Liver (tissue), 9 donors: ENCODE results near the gene CDK8. TPM values are rescaled to one million over a fixed set of nuclear protein-coding genes. Genes with fewer than 3 reads are reported as not detected.
"Not testable (repeated sequence)": the region's sequence is repeated elsewhere in the genome, so short reads cannot be mapped to it uniquely, and the experiment has no call there.

Source experiments
- DNase-seq: peaks from one replicate; pipeline ENCODE4 v3.0.0-alpha.2; 2017; ENCODE audit warnings: low spot score
- H3K27ac ChIP-seq, 2 donors: one replicate each; pipeline ENCODE4 v1.7.0; 2013; ENCODE audit warnings: inconsistent platforms in 2 of 2, low read length in 2 of 2, control low read depth in 1 of 2, low read depth in 1 of 2, mild to moderate bottlenecking in 1 of 2
- H3K27me3 ChIP-seq, 4 donors: one replicate each; pipeline versions ENCODE4 v1.6.1 to v1.7.0; 2013; ENCODE audit warnings: low read length in 3 of 4, inconsistent platforms in 1 of 4, mild to moderate bottlenecking in 1 of 4, moderate library complexity in 1 of 4; ENCODE audit not compliant: control insufficient read depth in 4 of 4, insufficient read depth in 4 of 4
- H3K36me3 ChIP-seq, 4 donors: one replicate each; pipeline versions ENCODE4 v1.6.1 to v1.7.0; 2013; ENCODE audit warnings: low read length in 3 of 4, mild to moderate bottlenecking in 3 of 4, low read depth in 1 of 4, moderate library complexity in 1 of 4; ENCODE audit not compliant: control insufficient read depth in 4 of 4, insufficient read depth in 3 of 4
- H3K4me1 ChIP-seq, 4 donors: one replicate each; pipeline versions ENCODE4 v1.6.1 to v1.7.0; 2013; ENCODE audit warnings: low read length in 3 of 4, mild to moderate bottlenecking in 3 of 4, moderate library complexity in 1 of 4; ENCODE audit not compliant: control insufficient read depth in 4 of 4, insufficient read depth in 4 of 4
- H3K4me3 ChIP-seq, 3 donors: one replicate each; pipeline versions ENCODE4 v1.6.1 to v1.7.0; 2013; ENCODE audit warnings: low read length in 3 of 3, control low read depth in 1 of 3, low read depth in 1 of 3, mild to moderate bottlenecking in 1 of 3
- H3K9ac ChIP-seq, 2 donors: one replicate each; pipeline ENCODE4 v1.7.0; 2013; ENCODE audit warnings: low read length in 2 of 2, mild to moderate bottlenecking in 2 of 2, moderate library complexity in 2 of 2, control low read depth in 1 of 2, low read depth in 1 of 2
- H3K9me3 ChIP-seq, 4 donors: one replicate each; pipeline versions ENCODE4 v1.6.1 to v1.7.0; 2013; ENCODE audit warnings: low read length in 3 of 4; ENCODE audit not compliant: control insufficient read depth in 4 of 4
- ATF3 ChIP-seq: IDR thresholded peaks from 2 replicates; pipeline ENCODE4 v1.6.1; 2016; ENCODE audit warnings: antibody characterized with exemption
- FOXA1 ChIP-seq: IDR thresholded peaks from 2 replicates; pipeline ENCODE4 v1.6.1; 2016; ENCODE audit warnings: antibody characterized with exemption
- GABPA ChIP-seq, 2 donors: IDR thresholded peaks in 1 of 2; conservative IDR thresholded peaks in 1 of 2; 2 replicates each; pipeline ENCODE4 v1.6.1; 2016; ENCODE audit warnings: antibody characterized with exemption in 2 of 2, mild to moderate bottlenecking in 1 of 2, moderate library complexity in 1 of 2
- HNF4A ChIP-seq, 2 donors: conservative IDR thresholded peaks; 2 replicates each; pipeline ENCODE4 v1.6.1; 2016; ENCODE audit warnings: antibody characterized with exemption in 2 of 2, mild to moderate bottlenecking in 2 of 2
- RXRA ChIP-seq, 2 donors: IDR thresholded peaks; 2 replicates each; pipeline ENCODE4 v1.6.1; 2017 to 2018; ENCODE audit warnings: antibody characterized with exemption in 2 of 2, mild to moderate bottlenecking in 1 of 2
- SP1 ChIP-seq: IDR thresholded peaks from 2 replicates; pipeline ENCODE4 v1.6.1; 2018; ENCODE audit warnings: antibody characterized with exemption, mild to moderate bottlenecking
- WGBS: extraction: QIAGEN DNeasy Blood & Tissue Kit; methylation state at CpG from one replicate; pipeline ENCODE4 v1.1.7; 2013; 5-methylcytosine and 5-hydroxymethylcytosine counted together
- polyA plus RNA-seq, 2 donors: library from polyadenylated mRNA; stranded (reverse) in 1 of 2; unstranded in 1 of 2; fragments of 200-250 nt in 1 of 2; fragments of >200 nt in 1 of 2; fragmentation: Nextera tagmentation in 1 of 2; extraction: Ambion mirVana in 1 of 2; gene quantifications; one replicate each; pipeline versions ENCODE4 v1.2.1 to v1.2.3, GENCODE V29; 2013 to 2015
- total RNA-seq, 2 donors: library from RNA; depleted of rRNA; stranded (reverse); fragments of >200 nt; gene quantifications; one replicate each; pipeline ENCODE4 v1.2.3, GENCODE V29; 2014
- TF ChIP-seq, protein P1 (sequence below): IDR thresholded peaks from 2 replicates; pipeline ENCODE4 v1.6.1; 2016; ENCODE audit warnings: antibody characterized with exemption, mild to moderate bottlenecking
- TF ChIP-seq, protein P2 (sequence below): IDR thresholded peaks from 2 replicates; pipeline ENCODE4 v1.6.1; 2016; ENCODE audit warnings: antibody characterized with exemption
- donor health status: healthy.
- donor health status: healthy.
- donor health status: healthy.
- donor health status: healthy.
- donor health status: healthy.

Gene CDK8
- total and polyA plus RNA-seq, 4 donors, result 3.3 to 10.8 (median 6.8) TPM

DNA sequence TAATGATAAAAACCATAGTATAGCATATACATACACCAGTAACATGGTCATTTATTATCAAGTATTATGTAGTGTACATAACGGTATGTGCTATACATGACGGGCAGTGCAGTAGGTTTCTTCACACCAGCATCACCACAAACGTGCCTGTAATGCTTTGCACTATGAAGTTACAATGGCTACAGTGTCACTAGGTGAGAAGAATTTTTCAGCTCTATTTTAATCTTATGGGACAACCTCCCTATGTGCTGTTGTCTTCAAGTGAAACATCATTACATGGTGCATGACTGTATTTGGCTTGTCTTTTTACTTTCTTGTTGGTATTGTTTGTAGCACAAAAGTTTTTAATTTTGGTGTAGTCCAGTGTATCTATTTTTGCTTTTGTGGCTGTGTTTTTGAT lies 18.7 kb downstream of the CDK8 start:
- TF ChIP-seq, protein P1, sequence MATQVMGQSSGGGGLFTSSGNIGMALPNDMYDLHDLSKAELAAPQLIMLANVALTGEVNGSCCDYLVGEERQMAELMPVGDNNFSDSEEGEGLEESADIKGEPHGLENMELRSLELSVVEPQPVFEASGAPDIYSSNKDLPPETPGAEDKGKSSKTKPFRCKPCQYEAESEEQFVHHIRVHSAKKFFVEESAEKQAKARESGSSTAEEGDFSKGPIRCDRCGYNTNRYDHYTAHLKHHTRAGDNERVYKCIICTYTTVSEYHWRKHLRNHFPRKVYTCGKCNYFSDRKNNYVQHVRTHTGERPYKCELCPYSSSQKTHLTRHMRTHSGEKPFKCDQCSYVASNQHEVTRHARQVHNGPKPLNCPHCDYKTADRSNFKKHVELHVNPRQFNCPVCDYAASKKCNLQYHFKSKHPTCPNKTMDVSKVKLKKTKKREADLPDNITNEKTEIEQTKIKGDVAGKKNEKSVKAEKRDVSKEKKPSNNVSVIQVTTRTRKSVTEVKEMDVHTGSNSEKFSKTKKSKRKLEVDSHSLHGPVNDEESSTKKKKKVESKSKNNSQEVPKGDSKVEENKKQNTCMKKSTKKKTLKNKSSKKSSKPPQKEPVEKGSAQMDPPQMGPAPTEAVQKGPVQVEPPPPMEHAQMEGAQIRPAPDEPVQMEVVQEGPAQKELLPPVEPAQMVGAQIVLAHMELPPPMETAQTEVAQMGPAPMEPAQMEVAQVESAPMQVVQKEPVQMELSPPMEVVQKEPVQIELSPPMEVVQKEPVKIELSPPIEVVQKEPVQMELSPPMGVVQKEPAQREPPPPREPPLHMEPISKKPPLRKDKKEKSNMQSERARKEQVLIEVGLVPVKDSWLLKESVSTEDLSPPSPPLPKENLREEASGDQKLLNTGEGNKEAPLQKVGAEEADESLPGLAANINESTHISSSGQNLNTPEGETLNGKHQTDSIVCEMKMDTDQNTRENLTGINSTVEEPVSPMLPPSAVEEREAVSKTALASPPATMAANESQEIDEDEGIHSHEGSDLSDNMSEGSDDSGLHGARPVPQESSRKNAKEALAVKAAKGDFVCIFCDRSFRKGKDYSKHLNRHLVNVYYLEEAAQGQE, result no peak
- TF ChIP-seq RXRA (IDR thresholded peaks at IDR 0.05) (no peak), FOXA1 (no peak), GABPA (IDR thresholded peaks at IDR 0.05 in 1 of 2, conservative IDR thresholded peaks at IDR 0.05 in 1 of 2) (no peak), HNF4A (conservative IDR thresholded peaks at IDR 0.05) (no peak)
- TF ChIP-seq, protein P2, sequence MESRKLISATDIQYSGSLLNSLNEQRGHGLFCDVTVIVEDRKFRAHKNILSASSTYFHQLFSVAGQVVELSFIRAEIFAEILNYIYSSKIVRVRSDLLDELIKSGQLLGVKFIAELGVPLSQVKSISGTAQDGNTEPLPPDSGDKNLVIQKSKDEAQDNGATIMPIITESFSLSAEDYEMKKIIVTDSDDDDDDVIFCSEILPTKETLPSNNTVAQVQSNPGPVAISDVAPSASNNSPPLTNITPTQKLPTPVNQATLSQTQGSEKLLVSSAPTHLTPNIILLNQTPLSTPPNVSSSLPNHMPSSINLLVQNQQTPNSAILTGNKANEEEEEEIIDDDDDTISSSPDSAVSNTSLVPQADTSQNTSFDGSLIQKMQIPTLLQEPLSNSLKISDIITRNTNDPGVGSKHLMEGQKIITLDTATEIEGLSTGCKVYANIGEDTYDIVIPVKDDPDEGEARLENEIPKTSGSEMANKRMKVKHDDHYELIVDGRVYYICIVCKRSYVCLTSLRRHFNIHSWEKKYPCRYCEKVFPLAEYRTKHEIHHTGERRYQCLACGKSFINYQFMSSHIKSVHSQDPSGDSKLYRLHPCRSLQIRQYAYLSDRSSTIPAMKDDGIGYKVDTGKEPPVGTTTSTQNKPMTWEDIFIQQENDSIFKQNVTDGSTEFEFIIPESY, result no peak
- no peaks in the 10 kb centered on the region for H3K27me3 ChIP-seq
- H3K27ac ChIP-seq, result no peak overlapping the region
- H3K9me3 ChIP-seq, result no peaks in the 10 kb centered on the region
- H3K36me3 ChIP-seq, result no peaks in the 10 kb centered on the region
- H3K9ac ChIP-seq, result no peak overlapping the region
- 85% methylated on average over 3 of the region's 3 CpGs for WGBS
- no peak overlapping the region for H3K4me3 ChIP-seq
- no peaks in the 10 kb centered on the region for H3K4me1 ChIP-seq
- no peak for DNase-seq

DNA sequence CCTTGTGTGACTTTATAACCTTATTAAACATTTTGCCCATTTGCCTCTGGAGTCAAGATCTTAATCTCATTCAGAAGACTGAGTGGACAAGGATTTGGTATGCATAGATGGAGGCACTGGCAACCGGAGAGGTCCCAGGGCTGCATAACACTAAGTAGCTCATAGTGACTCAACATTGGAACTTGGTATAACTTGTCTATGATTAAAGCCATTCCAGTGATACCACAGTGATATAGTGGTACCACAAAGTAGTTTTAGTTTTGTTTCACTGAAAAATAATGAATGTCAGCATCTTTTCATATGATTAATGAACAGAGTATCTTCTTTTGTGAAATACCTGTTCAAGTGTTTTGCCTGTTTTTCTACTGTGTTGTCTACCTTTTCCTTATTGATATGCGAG lies 26.4 kb downstream of the CDK8 start:
- no peaks in the 10 kb centered on the region for H3K27me3 ChIP-seq
- WGBS, result 96% methylated on average over 2 of the region's 2 CpGs

DNA sequence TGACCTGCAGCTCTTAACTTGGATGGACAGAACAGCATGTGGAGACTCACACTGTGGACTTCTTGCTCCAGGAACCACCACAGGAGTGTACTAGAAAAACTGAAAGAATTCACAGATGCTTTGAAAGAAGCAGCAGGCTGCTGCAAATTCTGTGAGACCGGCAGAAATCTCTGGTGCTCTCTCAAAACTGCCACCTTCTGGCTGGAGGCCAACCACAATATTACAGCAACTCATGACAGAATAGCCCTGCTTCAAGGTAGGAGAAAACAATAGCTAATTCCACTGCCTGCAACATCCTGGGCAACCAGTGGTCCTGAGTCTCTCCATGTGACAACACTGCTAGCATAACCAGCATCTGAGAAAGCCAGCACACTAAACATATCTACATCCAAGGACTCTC lies 26.9 kb downstream of the CDK8 start:
- TF ChIP-seq ATF3, result no peak
- TF ChIP-seq SP1, result no peak
- TF ChIP-seq, protein P2, result no peak
- Histone ChIP-seq H3K27ac (no peak overlapping the region), H3K27me3 (no peaks in the 10 kb centered on the region), H3K4me3 (no peak overlapping the region), H3K4me1 (no peaks in the 10 kb centered on the region), H3K36me3 (peaks cover 0 to 4% (median 0%) of the 10 kb centered on the region in 4 donors), H3K9ac (no peak overlapping the region), H3K9me3 (no peaks in the 10 kb centered on the region)
- no peak for DNase-seq
- WGBS, result 91% methylated on average over 1 of the region's 1 CpG

More for the DNA sequence above, 26.4 kb downstream of the CDK8 start:
- no peak overlapping the region for H3K9ac ChIP-seq
- no peaks in the 10 kb centered on the region for H3K9me3 ChIP-seq
- no peak overlapping the region for H3K4me3 ChIP-seq
- no peaks in the 10 kb centered on the region for H3K4me1 ChIP-seq
- H3K36me3 ChIP-seq, result peaks cover 0 to 4% (median 0%) of the 10 kb centered on the region in 4 donors
- no peak overlapping the region for H3K27ac ChIP-seq
- DNase-seq, result no peak
- TF ChIP-seq ATF3, result no peak

DNA sequence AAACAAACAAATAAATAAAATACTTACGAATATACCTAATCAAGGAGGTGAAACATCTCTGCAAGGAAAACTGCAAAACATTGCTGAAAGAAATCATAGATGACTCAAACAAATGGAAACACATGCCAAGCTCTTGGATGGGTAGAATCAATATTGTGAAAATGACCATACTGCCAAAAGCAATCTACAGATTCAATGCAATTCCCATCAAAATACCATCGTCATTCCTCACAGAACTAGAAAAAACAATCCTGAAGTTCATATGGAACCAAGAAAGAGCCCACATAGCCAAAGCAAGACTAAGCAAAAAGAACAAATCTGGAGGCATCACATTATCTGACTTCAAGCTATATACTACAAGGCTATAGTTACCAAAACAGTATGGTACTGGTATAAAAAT lies 32.0 kb downstream of the CDK8 start:
- not testable (repeated sequence) for H3K9ac ChIP-seq, H3K4me3 ChIP-seq, H3K27me3 ChIP-seq, DNase-seq, H3K9me3 ChIP-seq, H3K36me3 ChIP-seq, H3K4me1 ChIP-seq, H3K27ac ChIP-seq
- 48% methylated on average over 2 of the region's 2 CpGs for WGBS

- DNase-seq, H3K4me3 ChIP-seq, H3K27ac ChIP-seq, H3K27me3 ChIP-seq, H3K9ac ChIP-seq, H3K36me3 ChIP-seq, H3K9me3 ChIP-seq, H3K4me1 ChIP-seq: not testable (repeated sequence)
- WGBS, result 97% methylated on average over 7 of the region's 7 CpGs
Observed at GRCh38 chr13:26288838-26289237, 34.9 kb downstream of the CDK8 start.
